H9 (cell line): Measurements from ENCODE around the gene OAS2. TPM values are rescaled to one million over a fixed set of nuclear protein-coding genes. Genes with fewer than 3 reads are reported as not detected.

Experiments
- DNase-seq: peaks from one replicate; pipeline ENCODE4 v3.0.0-alpha.2; 2017
- H2AFZ ChIP-seq: one replicate; pipeline ENCODE4 v1.6.1; 2013; ENCODE audit warnings: mild to moderate bottlenecking, low read length, control low read depth, moderate library complexity
- H2AK5ac ChIP-seq: 2 replicates; pipeline ENCODE4 v1.6.1; 2013; ENCODE audit warnings: low read length, control low read depth, mixed read lengths; ENCODE audit not compliant: insufficient read length
- H2BK120ac ChIP-seq: one replicate; pipeline ENCODE4 v1.6.1; 2013; ENCODE audit warnings: low read depth, mild to moderate bottlenecking, low read length, control low read depth, inconsistent platforms; ENCODE audit not compliant: poor library complexity, severe bottlenecking
- H2BK12ac ChIP-seq: 2 replicates; pipeline ENCODE4 v1.6.1; 2013; ENCODE audit warnings: low read length, control low read depth, mixed read lengths, low read depth; ENCODE audit not compliant: insufficient read length
- H2BK15ac ChIP-seq: 2 replicates; pipeline ENCODE4 v1.6.1; 2013; ENCODE audit warnings: low read depth, low read length, control low read depth
- H2BK20ac ChIP-seq: one replicate; pipeline ENCODE4 v1.6.1; 2013; ENCODE audit warnings: low read depth, mild to moderate bottlenecking, low read length, control low read depth, inconsistent platforms; ENCODE audit not compliant: poor library complexity, severe bottlenecking
- H2BK5ac ChIP-seq: 2 replicates; pipeline ENCODE4 v1.6.1; 2013; ENCODE audit warnings: low read length, control low read depth, mixed read lengths; ENCODE audit not compliant: insufficient read length
- H3K14ac ChIP-seq: 2 replicates; pipeline ENCODE4 v1.6.1; 2013; ENCODE audit warnings: low read length, control low read depth; ENCODE audit not compliant: insufficient read depth
- H3K18ac ChIP-seq: 2 replicates; pipeline ENCODE4 v1.6.1; 2013; ENCODE audit warnings: low read depth, mild to moderate bottlenecking, mixed read lengths, low read length, control low read depth; ENCODE audit not compliant: insufficient read length
- H3K23ac ChIP-seq: 2 replicates; pipeline ENCODE4 v1.6.1; 2013; ENCODE audit warnings: low read length, control low read depth, mixed read lengths, low read depth; ENCODE audit not compliant: insufficient read length
- H3K23me2 ChIP-seq: 2 replicates; pipeline ENCODE4 v1.6.1; 2013; ENCODE audit warnings: low read depth, mild to moderate bottlenecking, mixed read lengths, low read length, control low read depth; ENCODE audit not compliant: insufficient read length, poor library complexity, severe bottlenecking
- H3K27ac ChIP-seq: 2 replicates; pipeline ENCODE4 v1.5.1; 2013; ENCODE audit warnings: low read length, control low read depth, mixed read lengths, low read depth; ENCODE audit not compliant: insufficient read length
- H3K27me3 ChIP-seq: 2 replicates; pipeline ENCODE4 v1.6.1; 2013; ENCODE audit warnings: low read length, control low read depth, inconsistent platforms; ENCODE audit not compliant: insufficient read depth
- H3K4ac ChIP-seq: 2 replicates; pipeline ENCODE4 v1.6.1; 2013; ENCODE audit warnings: low read depth, mild to moderate bottlenecking, control low read depth, inconsistent platforms, low read length, moderate library complexity
- H3K4me1 ChIP-seq: 2 replicates; pipeline ENCODE4 v1.6.1; 2013; ENCODE audit warnings: low read length, control low read depth, inconsistent platforms; ENCODE audit not compliant: insufficient read depth
- H3K4me2 ChIP-seq: 2 replicates; pipeline ENCODE4 v1.6.1; 2013; ENCODE audit warnings: low read length, control low read depth, mixed read lengths; ENCODE audit not compliant: insufficient read length, insufficient read depth
- H3K56ac ChIP-seq: 2 replicates; pipeline ENCODE4 v1.6.1; 2013; ENCODE audit warnings: low read depth, mild to moderate bottlenecking, mixed read lengths, low read length, control low read depth; ENCODE audit not compliant: insufficient read length
- H3K79me1 ChIP-seq: 2 replicates; pipeline ENCODE4 v1.6.1; 2013; ENCODE audit warnings: low read depth, mild to moderate bottlenecking, moderate library complexity, low read length, control low read depth, inconsistent platforms; ENCODE audit not compliant: insufficient read depth, poor library complexity, severe bottlenecking
- H3K79me2 ChIP-seq: 2 replicates; pipeline ENCODE4 v1.6.1; 2013; ENCODE audit warnings: low read length, control low read depth, inconsistent platforms; ENCODE audit not compliant: insufficient read depth
- H3K9ac ChIP-seq: 2 replicates; pipeline ENCODE4 v1.6.1; 2013; ENCODE audit warnings: low read length, control low read depth, mixed read lengths; ENCODE audit not compliant: insufficient read length; ENCODE audit errors: extremely low read depth
- H3K9me3 ChIP-seq: one replicate; pipeline ENCODE4 v1.6.1; 2013; ENCODE audit warnings: low read depth, low read length, inconsistent platforms; ENCODE audit not compliant: control insufficient read depth
- H3T11ph ChIP-seq: one replicate; pipeline ENCODE4 v1.6.1; 2013; ENCODE audit warnings: mild to moderate bottlenecking, low read length, control low read depth, inconsistent platforms
- H4K20me1 ChIP-seq: one replicate; pipeline ENCODE4 v1.6.1; 2013; ENCODE audit not compliant: control insufficient read depth, insufficient read length, insufficient read depth
- H4K5ac ChIP-seq: 2 replicates; pipeline ENCODE4 v1.6.1; 2013; ENCODE audit warnings: low read depth, mild to moderate bottlenecking, mixed read lengths, low read length, control low read depth; ENCODE audit not compliant: insufficient read length
- H4K8ac ChIP-seq: replicated peaks from 2 replicates; pipeline ENCODE4 v1.6.1; 2013; ENCODE audit warnings: low read length, control low read depth, mixed read lengths, low read depth; ENCODE audit not compliant: insufficient read length
- H4K91ac ChIP-seq: 2 replicates; pipeline ENCODE4 v1.6.1; 2013; ENCODE audit warnings: low read depth, mild to moderate bottlenecking, moderate library complexity, mixed read lengths, low read length, control low read depth; ENCODE audit not compliant: insufficient read length
- H3K27ac Mint-ChIP-seq, 3 experiments: 2 replicates in 2 of 3; 3 replicates in 1 of 3; pipeline ENCODE4 v1.8.0; 2020 to 2021; ENCODE audit warnings: mixed read lengths in 3 of 3, mild to moderate bottlenecking in 1 of 3, moderate library complexity in 1 of 3
- H3K27me3 Mint-ChIP-seq: 2 replicates; pipeline ENCODE4 v1.8.0; 2021; ENCODE audit warnings: low read depth, mild to moderate bottlenecking, moderate library complexity, mixed read lengths
- H3K36me3 Mint-ChIP-seq, 3 experiments: 2 replicates in 2 of 3; 3 replicates in 1 of 3; pipeline ENCODE4 v1.8.0; 2020 to 2021; ENCODE audit warnings: low read depth in 3 of 3, mixed read lengths in 3 of 3; ENCODE audit not compliant: insufficient read depth in 1 of 3
- H3K4me1 Mint-ChIP-seq, 2 experiments: 2 replicates each; pipeline ENCODE4 v1.8.0; 2020; ENCODE audit warnings: mixed read lengths in 2 of 2
- H3K4me3 Mint-ChIP-seq, 2 experiments: 2 replicates in 1 of 2; 3 replicates in 1 of 2; pipeline ENCODE4 v1.8.0; 2020 to 2021; ENCODE audit warnings: mild to moderate bottlenecking in 2 of 2, mixed read lengths in 2 of 2, moderate library complexity in 1 of 2
- H3K9me3 Mint-ChIP-seq, 2 experiments: 2 replicates in 1 of 2; 3 replicates in 1 of 2; pipeline ENCODE4 v1.8.0; 2020; ENCODE audit warnings: mild to moderate bottlenecking in 2 of 2, mixed read lengths in 2 of 2, moderate library complexity in 1 of 2
- CTCF ChIP-seq: fragments of 200-600 bp; sonication (generic); conservative IDR thresholded peaks from 3 replicates; pipeline ENCODE4 v1.8.0; 2021; ENCODE audit warnings: antibody characterized with exemption, mild to moderate bottlenecking
- WGBS: extraction: QIAGEN DNeasy Blood & Tissue Kit; methylation state at CpG from one replicate; pipeline ENCODE4 v1.1.7; 2013; ENCODE audit warnings: missing lambda C conversion rate, low lambda C conversion rate, mixed read lengths; ENCODE audit not compliant: insufficient read length; ENCODE audit errors: extremely low coverage; 5-methylcytosine and 5-hydroxymethylcytosine counted together
- total RNA-seq: library from RNA; stranded (reverse); gene quantifications from 2 replicates; pipeline ENCODE4 v1.2.1, GENCODE V29; 2021

Gene OAS2
- total RNA-seq, 1 experiment from 2014 or later = not detected

GRCh38 chr12:112947314-112947713 lies 31.0 kb upstream of the OAS2 start:
- H3K14ac ChIP-seq = no peak overlapping the region
- no peak overlapping the region for H4K5ac ChIP-seq
- Mint-ChIP-seq H3K36me3 (no peaks in the 10 kb centered on the region), H3K27me3 (no peaks in the 10 kb centered on the region; the same call in 1 of the 2 replicates), H3K27ac (no peak overlapping the region), H3K4me3 (no peak overlapping the region), H3K9me3 (no peaks in the 10 kb centered on the region), H3K4me1 (peaks cover 4% of the 10 kb centered on the region in 2 experiments; a peak in 2 of 4 replicates)
- H3K4me1 ChIP-seq = no peaks in the 10 kb centered on the region
- no peak overlapping the region for H3K27ac ChIP-seq
- no peak overlapping the region for H2AFZ ChIP-seq
- no peaks in the 10 kb centered on the region for H3K79me2 ChIP-seq
- no peak for DNase-seq
- no peaks in the 10 kb centered on the region for H3K27me3 ChIP-seq
- H2AK5ac ChIP-seq = no peak overlapping the region
- no peaks in the 10 kb centered on the region for H4K20me1 ChIP-seq
- H3K23ac ChIP-seq = no peak overlapping the region
- H3K56ac ChIP-seq = no peak overlapping the region
- H2BK120ac ChIP-seq = no peak overlapping the region
- no peak overlapping the region for H4K91ac ChIP-seq
- H3K4me2 ChIP-seq = no peak overlapping the region
- no peak overlapping the region for H4K8ac ChIP-seq
- H3K79me1 ChIP-seq = no peaks in the 10 kb centered on the region
- no peak overlapping the region for H2BK15ac ChIP-seq
- H3K9ac ChIP-seq = no peak overlapping the region
- H2BK20ac ChIP-seq = no peak overlapping the region
- no peak overlapping the region for H3T11ph ChIP-seq
- H3K23me2 ChIP-seq = no peaks in the 10 kb centered on the region
- no peak overlapping the region for H3K18ac ChIP-seq
- H2BK12ac ChIP-seq = no peak overlapping the region
- H2BK5ac ChIP-seq = no peak overlapping the region
- no peak for TF ChIP-seq CTCF
- no CpG with 5 or more reads among the region's 1 CpG for WGBS
- H3K4ac ChIP-seq = no peak overlapping the region
- no peaks in the 10 kb centered on the region for H3K9me3 ChIP-seq
